Mucosa of rectum (tissue), 2 donors: ENCODE data around the gene ABL2.

Source experiments
- H3K27ac ChIP-seq, 2 donors: one replicate each; pipeline ENCODE4 v1.7.0; 2013; ENCODE audit warnings: inconsistent platforms in 2 of 2, low read depth in 2 of 2, low read length in 2 of 2
- H3K27me3 ChIP-seq, 2 donors: one replicate each; pipeline ENCODE4 v1.7.0; 2013; ENCODE audit warnings: low read length in 2 of 2; ENCODE audit not compliant: control insufficient read depth in 2 of 2, insufficient read depth in 2 of 2
- H3K36me3 ChIP-seq, 2 donors: one replicate each; pipeline ENCODE4 v1.7.0; 2013; ENCODE audit warnings: low read length in 2 of 2; ENCODE audit not compliant: control insufficient read depth in 2 of 2, insufficient read depth in 2 of 2
- H3K4me1 ChIP-seq, 2 donors: one replicate each; pipeline ENCODE4 v1.7.0; 2013; ENCODE audit warnings: low read length in 2 of 2, mild to moderate bottlenecking in 1 of 2; ENCODE audit not compliant: control insufficient read depth in 2 of 2, insufficient read depth in 2 of 2
- H3K4me3 ChIP-seq, 2 donors: one replicate each; pipeline ENCODE4 v1.7.0; 2013; ENCODE audit warnings: low read length in 2 of 2
- H3K9ac ChIP-seq, 2 donors: one replicate each; pipeline ENCODE4 v1.7.0; 2013; ENCODE audit warnings: low read length in 2 of 2, low read depth in 1 of 2, mild to moderate bottlenecking in 1 of 2
- H3K9me3 ChIP-seq, 2 donors: one replicate each; pipeline ENCODE4 v1.7.0; 2013; ENCODE audit warnings: low read length in 2 of 2; ENCODE audit not compliant: control insufficient read depth in 2 of 2
- donor health status: healthy.
- donor health status: Normal muscosa, but diverticular disease.

Gene ABL2

DNA sequence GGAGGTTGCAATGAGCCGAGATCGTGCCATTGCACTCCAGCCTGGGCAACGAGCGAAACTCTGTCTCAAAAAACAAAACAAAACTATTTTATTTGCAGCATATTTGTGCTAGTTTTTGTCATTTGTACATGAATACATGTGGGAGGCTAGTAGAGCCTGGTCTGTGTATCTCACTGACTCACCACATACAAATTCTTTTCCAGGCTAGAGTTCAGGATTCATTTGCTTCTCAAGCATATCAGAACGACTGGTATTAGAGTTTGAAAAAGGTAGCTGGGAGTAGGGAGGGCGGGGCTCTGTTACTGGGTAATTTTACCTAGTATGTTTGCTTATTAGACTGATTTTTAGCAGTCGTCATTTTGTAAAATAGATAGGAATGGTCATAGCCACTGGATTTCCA, 152.1 kb downstream of the ABL2 start:
- H3K27me3 ChIP-seq, result no peaks in the 10 kb centered on the region
- H3K9ac ChIP-seq, result no peak overlapping the region
- H3K27ac ChIP-seq, result no peak overlapping the region
- H3K4me3 ChIP-seq, result no peak overlapping the region
- peaks cover 3 to 13% of the 10 kb centered on the region in 2 donors for H3K36me3 ChIP-seq
- H3K9me3 ChIP-seq, result no peaks in the 10 kb centered on the region
- peaks cover 10 to 11% of the 10 kb centered on the region in 2 donors for H3K4me1 ChIP-seq

GRCh38 chr1:179066471-179066870, 163.0 kb downstream of the ABL2 start:
- H3K27ac ChIP-seq, result no peak overlapping the region
- H3K27me3 ChIP-seq, result no peaks in the 10 kb centered on the region
- no peak overlapping the region for H3K9ac ChIP-seq
- H3K4me3 ChIP-seq, result no peak overlapping the region
- H3K4me1 ChIP-seq, result no peaks in the 10 kb centered on the region
- peaks cover 33 to 35% of the 10 kb centered on the region in 2 donors for H3K36me3 ChIP-seq
- H3K9me3 ChIP-seq, result no peaks in the 10 kb centered on the region

DNA sequence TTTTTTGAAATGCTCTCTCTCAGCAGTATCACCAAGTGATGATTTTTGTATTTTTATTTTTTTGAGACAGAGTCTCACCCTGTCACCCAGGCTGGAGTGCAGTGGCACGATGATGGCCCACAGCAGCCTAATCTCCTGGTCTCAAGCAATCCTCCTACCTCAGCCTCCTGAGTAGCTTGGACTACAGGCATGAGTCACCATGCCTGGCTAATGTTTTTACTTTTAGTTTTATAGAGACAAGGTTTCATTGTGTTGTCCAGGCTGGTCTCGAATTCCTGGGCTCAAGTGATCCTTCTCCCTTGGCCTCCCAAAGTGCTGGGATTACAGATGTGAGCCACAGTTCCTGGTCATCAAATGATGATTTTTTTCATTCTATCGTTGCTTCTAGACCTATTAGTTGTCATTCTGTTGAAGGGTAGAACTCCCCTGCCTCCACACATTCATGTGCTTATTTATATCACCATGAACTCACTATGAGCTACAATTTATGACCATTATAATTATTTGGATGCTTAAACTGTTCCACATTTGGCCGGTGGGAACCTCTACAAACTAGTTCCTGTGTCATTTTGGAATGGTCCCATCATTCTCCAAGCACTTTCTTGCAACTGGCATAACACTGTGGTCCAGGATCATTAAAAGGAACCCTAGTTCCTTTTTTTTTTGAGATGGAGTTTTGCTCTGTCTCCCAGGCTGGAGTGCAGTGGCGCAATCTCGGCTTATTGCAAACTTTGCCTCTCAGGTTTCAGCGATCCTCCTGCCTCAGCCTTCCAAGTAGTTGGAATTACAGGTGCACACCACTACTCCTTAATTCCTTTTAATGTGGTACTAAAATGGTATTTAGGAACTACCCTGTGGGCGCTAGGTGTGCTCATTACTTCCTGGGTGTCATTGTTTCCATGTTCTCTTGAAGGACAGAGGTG, 167.9 kb downstream of the ABL2 start:
- Histone ChIP-seq H3K9me3 (no peaks in the 10 kb centered on the region), H3K27ac (no peak overlapping the region), H3K4me1 (no peaks in the 10 kb centered on the region), H3K9ac (no peak overlapping the region), H3K4me3 (no peak overlapping the region), H3K27me3 (no peaks in the 10 kb centered on the region), H3K36me3 (peaks cover 21 to 24% of the 10 kb centered on the region in 2 donors)

- no peaks in the 10 kb centered on the region for H3K9me3 ChIP-seq
- no peak overlapping the region for H3K4me3 ChIP-seq
- H3K36me3 ChIP-seq, result peaks cover 10 to 17% of the 10 kb centered on the region in 2 donors
- H3K9ac ChIP-seq, result no peak overlapping the region
- H3K4me1 ChIP-seq, result no peaks in the 10 kb centered on the region
- H3K27me3 ChIP-seq, result no peaks in the 10 kb centered on the region
- H3K27ac ChIP-seq, result no peak overlapping the region
Observed at GRCh38 chr1:179058487-179059483, 170.7 kb downstream of the ABL2 start.

DNA sequence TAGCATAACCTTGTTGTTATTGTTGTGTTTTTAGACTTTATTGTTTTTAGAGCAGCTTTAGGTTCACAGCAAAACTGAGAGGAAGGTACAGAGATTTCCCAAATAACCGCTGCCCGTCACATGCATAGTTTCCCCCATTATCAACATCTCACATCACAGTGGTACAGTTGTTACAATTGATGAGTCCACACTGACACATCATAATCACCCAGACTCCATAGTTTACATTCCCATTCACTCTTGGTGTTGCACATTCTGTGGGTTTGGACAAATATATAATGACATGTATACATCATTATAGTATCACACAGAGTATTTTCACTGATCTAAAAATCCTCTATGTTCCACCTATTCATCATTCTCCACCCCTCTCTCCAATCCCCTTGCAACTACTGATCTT, 173.5 kb downstream of the ABL2 start:
- Histone ChIP-seq H3K9me3 (no peaks in the 10 kb centered on the region), H3K36me3 (peaks cover 10 to 15% of the 10 kb centered on the region in 2 donors), H3K4me3 (no peak overlapping the region), H3K27me3 (no peaks in the 10 kb centered on the region), H3K27ac (no peak overlapping the region), H3K4me1 (no peaks in the 10 kb centered on the region), H3K9ac (no peak overlapping the region)

GRCh38 chr1:179053486-179053885, 176.0 kb downstream of the ABL2 start:
- H3K27me3 ChIP-seq, result no peaks in the 10 kb centered on the region
- no peak overlapping the region for H3K27ac ChIP-seq
- H3K9me3 ChIP-seq, result no peaks in the 10 kb centered on the region
- no peak overlapping the region for H3K9ac ChIP-seq
- H3K4me1 ChIP-seq, result no peaks in the 10 kb centered on the region
- H3K36me3 ChIP-seq, result peaks cover 12 to 18% of the 10 kb centered on the region in 2 donors
- H3K4me3 ChIP-seq, result no peak overlapping the region

DNA sequence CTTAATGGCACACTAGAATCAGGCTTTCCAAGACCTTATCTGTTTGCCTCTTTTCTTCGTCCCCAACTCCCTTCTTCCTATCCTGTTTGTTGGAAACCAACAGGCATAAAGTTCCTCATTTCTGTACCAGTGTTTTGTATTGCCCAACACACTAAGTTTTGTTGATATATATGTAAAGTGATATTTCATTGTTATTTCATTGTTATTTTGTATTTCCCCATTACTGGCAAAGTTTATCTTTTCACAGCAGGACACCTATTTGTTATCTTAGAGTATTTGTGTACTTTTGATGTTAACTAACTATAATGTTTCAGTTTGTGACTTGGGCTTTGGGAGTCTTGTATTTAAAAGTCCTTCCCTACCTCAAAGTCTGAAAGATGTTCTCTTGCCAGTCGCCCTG, 176.7 kb downstream of the ABL2 start:
- Histone ChIP-seq H3K27me3 (no peaks in the 10 kb centered on the region), H3K9me3 (no peaks in the 10 kb centered on the region), H3K9ac (no peak overlapping the region), H3K36me3 (peaks cover 9 to 18% of the 10 kb centered on the region in 2 donors), H3K27ac (no peak overlapping the region), H3K4me1 (no peaks in the 10 kb centered on the region), H3K4me3 (no peak overlapping the region)
